ENCODE measurements around the gene COX18. TPM values are rescaled to one million over a fixed set of nuclear protein-coding genes. Genes with fewer than 3 reads are reported as not detected.

Gene COX18
- total RNA-seq, 1 experiment from 2014 or later: 26.9 TPM

GRCh38 chr4:73064536-73064935, 5.0 kb downstream of the COX18 start:
- ATAC-seq: no peak
- H3K4me3 Mint-ChIP-seq: no peak overlapping the region
- ChIA-PET POLR2A (no interaction called here), CTCF (no interaction called here)
- H3K4me1 Mint-ChIP-seq: peaks cover 8% of the 10 kb centered on the region
- no peak overlapping the region for H3K27ac Mint-ChIP-seq
- H3K27me3 Mint-ChIP-seq (ENCODE audit: low read depth): no peaks in the 10 kb centered on the region
- H3K9me3 Mint-ChIP-seq: no peaks in the 10 kb centered on the region
- DNase-seq (ENCODE audit: low spot score): no peak
- no peak for TF ChIP-seq ATF1 (CRISPR knock-in tag; IDR thresholded peaks at IDR 0.05)
- TF ChIP-seq ZNF232 (CRISPR knock-in tag; IDR thresholded peaks at IDR 0.05): no peak
- no peak for TF ChIP-seq ATF6 (CRISPR knock-in tag; IDR thresholded peaks at IDR 0.05)
- TF ChIP-seq, protein P1, sequence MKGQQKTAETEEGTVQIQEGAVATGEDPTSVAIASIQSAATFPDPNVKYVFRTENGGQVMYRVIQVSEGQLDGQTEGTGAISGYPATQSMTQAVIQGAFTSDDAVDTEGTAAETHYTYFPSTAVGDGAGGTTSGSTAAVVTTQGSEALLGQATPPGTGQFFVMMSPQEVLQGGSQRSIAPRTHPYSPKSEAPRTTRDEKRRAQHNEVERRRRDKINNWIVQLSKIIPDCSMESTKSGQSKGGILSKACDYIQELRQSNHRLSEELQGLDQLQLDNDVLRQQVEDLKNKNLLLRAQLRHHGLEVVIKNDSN (CRISPR knock-in tag; IDR thresholded peaks at IDR 0.05): no peak
- no peak for TF ChIP-seq PRRX2 (CRISPR knock-in tag; IDR thresholded peaks at IDR 0.05)
- TF ChIP-seq CTCF (IDR thresholded peaks at IDR 0.05): no peak
- TF ChIP-seq TCF7 (CRISPR knock-in tag; IDR thresholded peaks at IDR 0.05; ENCODE audit: low read depth): no peak
- TF ChIP-seq MYBL2 (CRISPR knock-in tag; IDR thresholded peaks at IDR 0.05): no peak
- no peak for TF ChIP-seq ZSCAN18 (CRISPR knock-in tag; IDR thresholded peaks at IDR 0.05)
- H3K36me3 Mint-ChIP-seq: peaks cover 32% of the 10 kb centered on the region

DNA sequence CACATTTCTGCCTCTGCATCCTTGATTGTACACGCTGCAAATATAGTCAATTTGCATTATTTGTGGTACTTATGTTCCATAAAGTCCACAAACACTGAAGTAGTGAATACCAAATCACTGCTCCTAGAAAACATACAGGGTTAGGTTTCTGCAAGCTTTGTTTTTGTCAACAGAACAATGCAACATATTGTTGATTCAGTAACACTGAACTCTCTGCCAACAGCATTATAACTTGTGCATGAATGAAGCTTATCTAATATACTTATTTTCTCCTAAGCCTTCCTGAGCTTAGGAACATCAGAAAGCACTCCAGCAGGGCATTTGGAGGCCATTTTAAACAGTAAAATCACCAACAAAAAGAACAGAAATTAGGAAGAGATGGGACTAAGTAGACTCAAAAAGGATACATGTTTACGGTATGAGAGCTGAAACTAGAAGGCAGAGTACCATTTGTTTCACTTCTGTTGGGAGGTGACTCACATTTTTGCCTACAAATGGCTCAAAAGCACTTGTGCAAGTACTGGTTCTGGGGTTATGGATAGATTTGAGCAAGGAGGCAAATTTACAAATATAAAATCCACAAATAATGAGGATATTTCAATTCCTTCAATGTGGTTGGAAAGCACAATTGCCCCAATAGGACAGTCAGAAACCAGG, 14.1 kb downstream of the COX18 start:
- no peak overlapping the region for H3K4me3 Mint-ChIP-seq
- POLR2A ChIA-PET: no interaction called here
- peaks cover 29% of the 10 kb centered on the region for H3K36me3 Mint-ChIP-seq
- TF ChIP-seq E2F1 (CRISPR knock-in tag; IDR thresholded peaks at IDR 0.05) (no peak), FOXJ3 (CRISPR knock-in tag; IDR thresholded peaks at IDR 0.05; ENCODE audit: borderline replicate concordance) (no peak), HMGA2 (CRISPR knock-in tag; IDR thresholded peaks at IDR 0.05) (no peak), ATF6 (CRISPR knock-in tag; IDR thresholded peaks at IDR 0.05) (no peak), ZNF512 (CRISPR knock-in tag; IDR thresholded peaks at IDR 0.05; ENCODE audit: borderline replicate concordance) (no peak), CREM (CRISPR knock-in tag; IDR thresholded peaks at IDR 0.05) (no peak)
- TF ChIP-seq, protein P2, sequence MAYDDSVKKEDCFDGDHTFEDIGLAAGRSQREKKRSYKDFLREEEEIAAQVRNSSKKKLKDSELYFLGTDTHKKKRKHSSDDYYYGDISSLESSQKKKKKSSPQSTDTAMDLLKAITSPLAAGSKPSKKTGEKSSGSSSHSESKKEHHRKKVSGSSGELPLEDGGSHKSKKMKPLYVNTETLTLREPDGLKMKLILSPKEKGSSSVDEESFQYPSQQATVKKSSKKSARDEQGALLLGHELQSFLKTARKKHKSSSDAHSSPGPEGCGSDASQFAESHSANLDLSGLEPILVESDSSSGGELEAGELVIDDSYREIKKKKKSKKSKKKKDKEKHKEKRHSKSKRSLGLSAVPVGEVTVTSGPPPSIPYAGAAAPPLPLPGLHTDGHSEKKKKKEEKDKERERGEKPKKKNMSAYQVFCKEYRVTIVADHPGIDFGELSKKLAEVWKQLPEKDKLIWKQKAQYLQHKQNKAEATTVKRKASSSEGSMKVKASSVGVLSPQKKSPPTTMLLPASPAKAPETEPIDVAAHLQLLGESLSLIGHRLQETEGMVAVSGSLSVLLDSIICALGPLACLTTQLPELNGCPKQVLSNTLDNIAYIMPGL (CRISPR knock-in tag; IDR thresholded peaks at IDR 0.05): no peak
- no peak for DNase-seq (ENCODE audit: low spot score)
- no peaks in the 10 kb centered on the region for H3K27me3 Mint-ChIP-seq (ENCODE audit: low read depth)
- ATAC-seq: no peak
- CTCF ChIA-PET: no interaction called here
- H3K4me1 Mint-ChIP-seq: peaks cover 41% of the 10 kb centered on the region
- peak overlapping the region; percentile 88 for H3K27ac Mint-ChIP-seq
- H3K9me3 Mint-ChIP-seq: no peaks in the 10 kb centered on the region

All from WTC11 (cell line).